ENCODE data around the gene ALDH4A1.
A peak's percentile ranks its signal among the peaks of the same experiment; 100 is the strongest.

The ALDH4A1 gene, protein sequence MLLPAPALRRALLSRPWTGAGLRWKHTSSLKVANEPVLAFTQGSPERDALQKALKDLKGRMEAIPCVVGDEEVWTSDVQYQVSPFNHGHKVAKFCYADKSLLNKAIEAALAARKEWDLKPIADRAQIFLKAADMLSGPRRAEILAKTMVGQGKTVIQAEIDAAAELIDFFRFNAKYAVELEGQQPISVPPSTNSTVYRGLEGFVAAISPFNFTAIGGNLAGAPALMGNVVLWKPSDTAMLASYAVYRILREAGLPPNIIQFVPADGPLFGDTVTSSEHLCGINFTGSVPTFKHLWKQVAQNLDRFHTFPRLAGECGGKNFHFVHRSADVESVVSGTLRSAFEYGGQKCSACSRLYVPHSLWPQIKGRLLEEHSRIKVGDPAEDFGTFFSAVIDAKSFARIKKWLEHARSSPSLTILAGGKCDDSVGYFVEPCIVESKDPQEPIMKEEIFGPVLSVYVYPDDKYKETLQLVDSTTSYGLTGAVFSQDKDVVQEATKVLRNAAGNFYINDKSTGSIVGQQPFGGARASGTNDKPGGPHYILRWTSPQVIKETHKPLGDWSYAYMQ

DNA sequence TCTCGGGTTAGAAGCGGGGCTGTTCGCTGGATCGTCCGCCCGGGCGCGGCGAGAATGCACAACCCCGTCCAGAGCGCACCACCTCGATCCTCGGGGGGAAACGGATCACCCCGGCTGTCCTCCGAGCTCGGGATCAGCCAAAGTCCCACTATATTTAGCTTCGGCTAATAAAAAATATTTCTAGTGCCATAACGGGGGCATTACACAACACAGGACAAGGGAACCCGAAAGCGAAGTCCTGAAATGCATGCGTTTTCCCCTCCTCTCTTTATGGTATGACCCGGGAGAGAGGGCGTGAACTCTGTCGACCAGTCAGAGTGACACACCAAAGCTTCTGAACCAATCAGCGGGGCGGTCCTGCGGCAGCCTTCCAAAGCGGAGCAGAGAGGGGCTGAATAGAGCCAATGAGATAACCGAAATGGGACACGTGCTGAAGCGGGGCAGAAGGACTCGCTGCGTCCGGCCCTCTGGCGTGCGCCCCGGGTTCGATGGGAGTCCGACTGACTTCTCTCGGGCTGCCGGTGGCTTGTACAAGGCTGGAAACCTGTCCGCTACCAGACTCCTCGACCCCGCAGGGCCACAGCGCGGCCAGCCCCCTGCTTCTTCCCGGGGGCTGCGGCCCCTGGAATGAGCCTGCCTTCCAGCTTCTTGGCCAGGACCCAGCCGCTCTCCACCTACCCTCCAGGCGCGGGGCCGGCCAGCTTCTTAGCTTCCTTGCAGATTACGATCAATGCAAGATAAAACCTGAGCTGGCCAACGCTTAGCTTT is at the start of gene ALDH4A1:
TSS of gene ALDH4A1 (minus strand) at position 33 of the 768 bp plus-strand sequence. CDS start at position 1, 32 bp downstream.
- peak; percentile 98 for DNase-seq

- DNase-seq: no peak
These were observed 49.5 kb upstream of the ALDH4A1 start for GRCh38 chr1:18951818-18952391.

DNA sequence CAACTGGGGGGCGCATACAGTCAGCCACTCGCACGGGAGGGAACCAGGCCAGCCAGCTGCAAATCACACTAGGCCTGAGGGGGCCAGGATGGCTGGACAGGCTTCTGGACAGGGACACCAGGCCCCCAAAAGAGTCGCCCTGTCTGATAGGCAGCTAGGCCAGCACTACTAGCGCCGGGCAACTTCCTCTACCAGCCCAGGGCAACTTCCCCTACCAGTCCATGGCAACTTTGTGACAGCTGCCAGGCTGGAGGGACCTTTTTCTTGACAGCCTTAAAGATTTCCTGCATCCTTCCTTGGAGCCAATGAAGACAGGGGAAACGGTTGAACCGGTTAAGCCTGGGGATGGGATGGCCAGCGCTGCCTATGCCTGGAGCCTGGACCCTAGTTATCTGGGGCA is 49.1 kb upstream of the ALDH4A1 start:
- DNase-seq: no peak

DNA sequence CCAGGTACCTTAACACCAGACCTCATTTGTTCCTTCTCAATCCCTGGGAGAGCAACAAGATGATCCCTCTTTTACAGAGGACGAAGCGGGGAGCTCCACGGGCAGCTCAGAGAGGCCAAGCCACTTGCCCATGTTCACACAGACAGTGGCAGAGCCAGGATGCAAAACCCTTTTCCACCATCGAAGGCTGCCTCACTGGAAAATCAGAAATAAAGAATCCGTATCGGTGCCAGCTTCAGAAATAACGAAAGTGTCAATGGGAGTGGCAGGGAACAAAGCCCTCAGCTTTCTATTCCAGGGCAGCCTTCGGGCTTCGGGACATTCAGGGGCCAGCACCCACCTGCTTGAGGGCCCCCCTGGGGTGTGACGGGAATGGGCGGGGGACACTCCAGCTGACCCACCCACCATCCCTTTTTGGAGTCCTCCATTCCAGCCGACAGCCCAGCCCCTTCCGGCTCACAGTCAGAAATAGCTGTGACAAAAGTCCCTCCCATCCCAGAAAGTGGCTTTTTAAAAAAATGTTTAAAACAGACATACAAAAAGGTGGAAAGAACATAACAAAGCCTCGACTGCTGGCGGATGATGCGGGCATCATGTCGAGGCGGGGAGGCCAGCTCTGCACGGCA is 48.2 kb upstream of the ALDH4A1 start:
- DNase-seq: peak; percentile 77

GRCh38 chr1:18949686-18950400 is 47.5 kb upstream of the ALDH4A1 start:
- peak; percentile 76 for DNase-seq

- DNase-seq: peak; percentile 79
These were observed 46.7 kb upstream of the ALDH4A1 start for GRCh38 chr1:18948913-18949685.

- no peak for DNase-seq
These were observed 45.9 kb upstream of the ALDH4A1 start for GRCh38 chr1:18948048-18948912.

DNA sequence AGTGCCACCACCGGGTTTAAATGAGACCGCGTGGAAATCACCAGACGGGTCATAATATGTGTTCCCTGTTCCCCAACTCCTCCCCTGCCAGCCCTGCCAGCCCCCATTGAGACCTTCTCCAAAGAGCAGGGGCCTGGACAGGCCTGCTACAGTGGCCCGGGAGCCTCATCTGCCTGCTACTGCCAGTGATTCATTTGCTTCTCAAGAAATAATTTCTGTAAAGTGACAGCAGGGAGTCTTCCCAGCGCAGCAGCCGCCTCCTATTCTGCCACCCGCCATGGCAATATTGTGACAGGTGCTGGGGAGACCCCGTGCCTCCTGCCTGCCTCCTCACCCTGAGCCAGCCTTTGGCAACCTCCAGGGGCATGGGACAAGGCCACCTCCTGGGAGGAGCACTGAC is 45.2 kb upstream of the ALDH4A1 start:
- no peak for DNase-seq

DNA sequence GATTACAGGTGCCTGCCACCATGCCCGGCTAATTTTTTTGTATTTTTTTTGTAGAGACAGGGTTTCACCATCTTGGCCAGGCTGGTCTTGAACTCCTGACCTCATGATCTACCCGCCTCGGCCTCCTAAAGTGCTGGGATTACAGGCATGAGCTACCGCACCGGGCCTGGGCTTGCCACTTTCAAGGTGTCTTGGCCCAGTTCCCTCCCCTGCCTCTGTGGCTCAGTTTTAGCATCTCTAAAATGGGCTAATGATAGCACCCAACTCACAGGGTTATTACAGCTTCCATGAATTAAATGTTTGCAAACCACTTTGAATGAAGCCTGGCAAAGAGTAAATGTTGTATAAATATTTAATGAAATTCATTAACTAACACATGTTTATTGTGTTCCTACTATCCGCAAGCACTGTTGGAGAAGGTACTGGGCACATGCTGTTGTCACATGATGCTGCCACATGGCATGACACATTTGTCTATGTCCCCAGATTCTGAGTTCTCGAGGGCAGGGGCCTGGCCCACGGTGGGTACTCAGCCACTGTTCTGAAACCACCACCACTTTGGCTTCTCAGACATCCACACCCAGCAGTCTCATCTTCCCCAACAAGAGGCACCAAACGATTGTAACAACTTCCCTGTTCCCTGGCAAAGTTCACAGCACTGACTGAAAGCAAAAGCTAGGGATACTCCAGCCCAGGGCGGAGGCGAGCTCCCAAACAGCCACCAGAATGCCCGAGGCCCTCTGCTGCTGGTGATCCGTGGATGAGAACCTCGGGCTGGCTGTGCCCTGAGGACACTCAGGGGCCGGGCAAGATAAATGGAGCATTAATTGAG is 44.4 kb upstream of the ALDH4A1 start:
- no peak for DNase-seq

DNA sequence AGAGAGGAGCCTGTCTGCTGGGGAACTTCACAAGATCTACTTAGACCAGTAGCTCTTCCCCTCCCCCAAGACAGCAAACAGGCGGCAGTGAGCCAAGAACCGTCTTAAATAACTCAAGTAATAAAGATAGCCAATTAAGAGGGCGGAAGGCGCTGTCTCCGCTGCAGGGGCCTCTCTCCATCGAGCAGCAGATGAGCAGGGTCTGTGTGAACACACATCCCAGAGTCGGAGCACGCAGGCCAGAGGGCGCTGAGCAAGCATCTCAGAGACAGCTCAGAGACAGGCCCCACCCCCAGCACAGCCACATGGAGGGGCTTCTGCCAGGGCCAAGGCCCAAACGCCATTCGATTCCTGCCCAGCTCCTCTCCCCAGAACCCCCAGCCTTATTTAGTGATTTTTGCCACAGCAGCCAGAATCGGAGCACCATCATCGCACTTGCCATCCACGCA is 43.1 kb upstream of the ALDH4A1 start:
- peak; percentile 69 for DNase-seq

- no peak for DNase-seq
These were observed 42.5 kb upstream of the ALDH4A1 start for GRCh38 chr1:18944810-18945209.

- DNase-seq: no peak
These were observed 41.7 kb upstream of the ALDH4A1 start for GRCh38 chr1:18943914-18944572.

GRCh38 chr1:18943162-18943561 is 40.8 kb upstream of the ALDH4A1 start:
- no peak for DNase-seq

DNA sequence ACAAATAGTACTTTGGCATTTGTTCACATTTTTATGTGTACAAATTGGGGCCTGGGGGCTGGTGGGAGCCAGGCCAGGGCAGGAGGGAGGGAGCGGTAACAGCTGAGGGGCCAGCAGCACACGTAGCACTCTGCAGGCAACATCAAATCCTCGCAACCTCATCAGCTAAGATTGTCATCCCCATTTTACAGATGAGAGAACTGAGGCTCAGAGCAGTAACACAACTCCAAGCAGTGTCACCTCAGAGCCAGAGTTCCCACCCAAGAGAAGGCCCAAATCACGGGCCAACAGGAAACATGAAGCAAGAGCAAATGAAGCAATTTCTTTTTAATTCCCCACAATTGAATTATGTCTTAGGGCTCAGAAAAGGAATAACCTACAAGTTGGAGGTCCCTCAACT is 40.0 kb upstream of the ALDH4A1 start:
- no peak for DNase-seq

- DNase-seq: peak; percentile 76
These were observed 39.1 kb upstream of the ALDH4A1 start for GRCh38 chr1:18941221-18942141.

DNA sequence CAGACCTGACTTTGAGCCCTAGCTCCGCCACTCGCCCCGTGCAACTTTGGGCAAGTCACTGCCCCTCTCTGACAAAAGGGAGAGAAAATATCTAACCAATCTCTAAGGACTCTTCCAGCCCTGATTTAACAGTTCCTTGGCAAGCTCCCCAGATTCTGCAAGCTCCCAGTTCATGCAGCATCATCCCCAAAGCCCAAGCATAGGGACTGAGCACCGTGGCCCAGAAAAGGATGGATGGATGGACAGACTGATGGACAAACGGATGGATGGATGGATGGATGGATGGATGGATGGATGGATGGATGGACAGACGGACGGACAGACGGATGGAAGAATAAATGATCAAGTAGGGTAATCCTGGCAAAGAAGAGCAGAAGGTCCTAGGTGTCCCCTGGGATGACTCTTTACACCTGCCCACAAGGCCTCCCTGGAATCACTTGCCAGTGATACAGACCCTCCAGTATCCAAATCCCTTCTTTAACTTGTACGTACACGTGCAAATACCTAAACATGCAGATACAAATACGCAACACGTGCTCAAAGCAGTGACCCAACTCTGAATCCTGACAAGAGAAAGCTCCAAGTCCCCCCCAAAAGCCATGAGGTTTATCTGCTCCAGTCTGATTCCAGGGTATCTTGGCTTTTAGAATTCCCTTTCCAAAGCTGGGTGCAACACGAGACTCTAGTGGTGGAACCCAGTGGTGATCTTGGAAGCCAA is 38.1 kb upstream of the ALDH4A1 start:
- no peak for DNase-seq
